ENCODE data around the gene DDO. TPM values are rescaled to one million over a fixed set of nuclear protein-coding genes. Genes with fewer than 3 reads are reported as not detected.

Gene DDO
- total RNA-seq, 4 donors from 2014 or later = 1.4 to 3.6 (median 2.3) TPM

DNA sequence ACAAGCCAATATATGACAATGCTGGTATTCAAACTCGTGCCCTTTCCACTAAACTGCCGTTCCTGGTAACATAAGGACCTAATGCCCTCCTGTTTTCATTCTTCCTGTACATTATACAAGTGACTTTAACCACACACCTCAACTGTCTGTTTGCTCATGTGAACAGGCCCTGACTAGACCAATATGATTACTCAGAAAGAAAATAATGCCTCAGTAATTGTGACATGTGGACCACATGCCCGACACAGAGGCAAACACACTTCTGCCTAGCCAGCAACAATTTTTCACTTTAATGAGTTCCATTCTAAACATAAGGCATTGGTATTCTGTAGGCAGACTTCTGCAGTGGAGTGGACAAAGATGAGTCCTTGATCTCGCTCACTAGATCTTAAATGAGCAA lies 31.0 kb upstream of the DDO start:
- H3K27me3 ChIP-seq = no peaks in the 10 kb centered on the region
- TF ChIP-seq POLR2AphosphoS5 (IDR thresholded peaks at IDR 0.05) (no peak), EP300 (IDR thresholded peaks at IDR 0.05) (no peak), POLR2A (IDR thresholded peaks at IDR 0.05) (no peak)
- TF ChIP-seq, protein P1, sequence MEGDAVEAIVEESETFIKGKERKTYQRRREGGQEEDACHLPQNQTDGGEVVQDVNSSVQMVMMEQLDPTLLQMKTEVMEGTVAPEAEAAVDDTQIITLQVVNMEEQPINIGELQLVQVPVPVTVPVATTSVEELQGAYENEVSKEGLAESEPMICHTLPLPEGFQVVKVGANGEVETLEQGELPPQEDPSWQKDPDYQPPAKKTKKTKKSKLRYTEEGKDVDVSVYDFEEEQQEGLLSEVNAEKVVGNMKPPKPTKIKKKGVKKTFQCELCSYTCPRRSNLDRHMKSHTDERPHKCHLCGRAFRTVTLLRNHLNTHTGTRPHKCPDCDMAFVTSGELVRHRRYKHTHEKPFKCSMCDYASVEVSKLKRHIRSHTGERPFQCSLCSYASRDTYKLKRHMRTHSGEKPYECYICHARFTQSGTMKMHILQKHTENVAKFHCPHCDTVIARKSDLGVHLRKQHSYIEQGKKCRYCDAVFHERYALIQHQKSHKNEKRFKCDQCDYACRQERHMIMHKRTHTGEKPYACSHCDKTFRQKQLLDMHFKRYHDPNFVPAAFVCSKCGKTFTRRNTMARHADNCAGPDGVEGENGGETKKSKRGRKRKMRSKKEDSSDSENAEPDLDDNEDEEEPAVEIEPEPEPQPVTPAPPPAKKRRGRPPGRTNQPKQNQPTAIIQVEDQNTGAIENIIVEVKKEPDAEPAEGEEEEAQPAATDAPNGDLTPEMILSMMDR (IDR thresholded peaks at IDR 0.05) = no peak
- H3K4me1 ChIP-seq = no peaks in the 10 kb centered on the region
- H3K27ac ChIP-seq = no peak overlapping the region
- no peaks in the 10 kb centered on the region for H3K9me3 ChIP-seq
- no peak overlapping the region for H3K4me3 ChIP-seq
- WGBS, 2 donors (ENCODE audit: low coverage in 1 of 2) = 63 to 65% methylated on average over 4 of the region's 4 CpGs
- no peak for ATAC-seq
- H3K36me3 ChIP-seq = no peaks in the 10 kb centered on the region

DNA sequence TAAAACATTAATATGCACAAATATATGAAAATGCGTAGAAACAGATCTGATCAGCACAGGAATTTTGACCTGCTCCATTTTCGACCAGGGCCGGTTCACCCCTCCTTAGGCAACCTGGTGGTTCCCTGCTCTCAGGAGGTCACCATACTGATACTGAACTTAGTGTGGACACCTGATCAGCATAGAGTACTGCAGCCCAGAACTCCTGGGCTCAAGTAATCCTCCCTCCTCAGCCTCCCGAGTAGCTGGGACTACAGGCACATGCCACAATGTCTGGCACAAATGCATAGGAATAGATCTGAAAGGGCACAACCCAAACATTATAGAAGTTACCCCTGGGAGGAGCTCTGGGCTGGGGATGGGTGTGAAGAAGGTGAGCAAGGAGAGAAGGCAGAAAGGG lies 24.7 kb upstream of the DDO start:
- no peak overlapping the region for H3K27ac ChIP-seq
- no peak for ATAC-seq
- no peak overlapping the region for H3K4me3 ChIP-seq
- H3K4me1 ChIP-seq = no peaks in the 10 kb centered on the region
- WGBS, 2 donors (ENCODE audit: low coverage in 1 of 2) = 77 to 86% methylated on average over 3 to 4 of the region's 4 CpGs
- H3K36me3 ChIP-seq = no peaks in the 10 kb centered on the region
- no peaks in the 10 kb centered on the region for H3K27me3 ChIP-seq
- TF ChIP-seq POLR2A (IDR thresholded peaks at IDR 0.05) = no peak
- no peak for TF ChIP-seq EP300 (IDR thresholded peaks at IDR 0.05)
- TF ChIP-seq, protein P1 (IDR thresholded peaks at IDR 0.05) = no peak
- TF ChIP-seq POLR2AphosphoS5 (IDR thresholded peaks at IDR 0.05) = no peak
- no peaks in the 10 kb centered on the region for H3K9me3 ChIP-seq

DNA sequence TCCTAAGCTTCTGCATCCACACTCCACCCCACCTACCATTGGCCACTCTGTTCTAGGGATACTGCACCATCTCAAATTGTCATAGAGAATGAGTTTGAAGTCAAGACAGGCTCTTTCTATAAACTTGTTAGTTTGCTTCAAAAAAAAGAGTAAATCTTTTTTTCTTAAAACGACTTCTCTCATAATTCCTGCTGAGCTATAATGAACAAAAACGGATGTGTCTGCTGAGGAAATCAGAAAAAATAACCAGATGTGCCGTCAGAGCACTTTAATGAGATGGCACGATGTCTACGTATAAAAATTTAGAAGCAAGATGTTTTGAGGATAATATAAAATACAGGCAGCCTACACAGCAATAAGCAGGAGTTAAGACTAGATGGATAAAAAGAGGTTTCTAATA lies 24.0 kb upstream of the DDO start:
- no peaks in the 10 kb centered on the region for H3K9me3 ChIP-seq
- H3K27me3 ChIP-seq = no peaks in the 10 kb centered on the region
- no peak for ATAC-seq
- H3K27ac ChIP-seq = no peak overlapping the region
- H3K36me3 ChIP-seq = no peaks in the 10 kb centered on the region
- 52 to 57% methylated on average over 5 of the region's 5 CpGs for WGBS, 2 donors (ENCODE audit: low coverage in 1 of 2)
- no peak for TF ChIP-seq POLR2AphosphoS5 (IDR thresholded peaks at IDR 0.05)
- no peak for TF ChIP-seq EP300 (IDR thresholded peaks at IDR 0.05)
- TF ChIP-seq POLR2A (IDR thresholded peaks at IDR 0.05) = no peak
- TF ChIP-seq, protein P1 (IDR thresholded peaks at IDR 0.05) = no peak
- H3K4me3 ChIP-seq = no peak overlapping the region
- no peaks in the 10 kb centered on the region for H3K4me1 ChIP-seq

DNA sequence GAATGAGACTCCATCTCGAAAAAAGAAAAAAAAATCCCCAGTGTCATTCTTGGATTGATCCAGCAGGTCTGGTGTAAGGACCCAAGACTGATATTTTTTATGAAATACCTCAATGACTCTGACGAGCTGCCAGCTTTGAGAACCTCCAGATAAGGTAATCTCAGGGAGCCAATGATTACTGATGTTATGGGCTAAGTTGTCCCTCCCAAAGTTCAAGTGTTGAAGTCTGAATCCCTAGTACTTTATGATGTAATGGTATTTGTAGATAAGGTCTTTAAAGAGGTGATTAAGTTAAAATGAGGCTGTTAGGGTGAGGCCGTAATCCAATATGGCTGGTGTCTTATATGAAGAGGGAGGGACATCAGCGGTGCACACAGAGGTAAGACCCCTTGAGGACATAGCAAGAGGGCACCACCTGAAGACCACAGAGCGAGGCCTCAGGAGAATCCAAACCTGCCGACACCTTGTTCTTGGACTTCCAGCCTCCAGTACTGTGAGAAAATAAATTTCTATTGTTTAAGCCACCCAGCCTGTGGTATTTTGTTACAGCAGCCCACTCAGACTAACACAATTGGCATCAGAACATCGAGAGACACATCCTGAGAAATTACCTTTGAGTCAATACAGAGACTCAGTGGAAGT lies 19.7 kb upstream of the DDO start:
- no peaks in the 10 kb centered on the region for H3K9me3 ChIP-seq
- WGBS, 2 donors (ENCODE audit: low coverage in 1 of 2) = 81 to 93% methylated on average over 6 to 7 of the region's 7 CpGs
- H3K4me1 ChIP-seq = no peaks in the 10 kb centered on the region
- TF ChIP-seq POLR2A (IDR thresholded peaks at IDR 0.05) (no peak), EP300 (IDR thresholded peaks at IDR 0.05) (no peak), POLR2AphosphoS5 (IDR thresholded peaks at IDR 0.05) (no peak)
- TF ChIP-seq, protein P1 (IDR thresholded peaks at IDR 0.05) = no peak
- H3K27ac ChIP-seq = no peak overlapping the region
- ATAC-seq = no peak
- H3K27me3 ChIP-seq = peaks cover 8% of the 10 kb centered on the region
- no peak overlapping the region for H3K4me3 ChIP-seq
- no peaks in the 10 kb centered on the region for H3K36me3 ChIP-seq

DNA sequence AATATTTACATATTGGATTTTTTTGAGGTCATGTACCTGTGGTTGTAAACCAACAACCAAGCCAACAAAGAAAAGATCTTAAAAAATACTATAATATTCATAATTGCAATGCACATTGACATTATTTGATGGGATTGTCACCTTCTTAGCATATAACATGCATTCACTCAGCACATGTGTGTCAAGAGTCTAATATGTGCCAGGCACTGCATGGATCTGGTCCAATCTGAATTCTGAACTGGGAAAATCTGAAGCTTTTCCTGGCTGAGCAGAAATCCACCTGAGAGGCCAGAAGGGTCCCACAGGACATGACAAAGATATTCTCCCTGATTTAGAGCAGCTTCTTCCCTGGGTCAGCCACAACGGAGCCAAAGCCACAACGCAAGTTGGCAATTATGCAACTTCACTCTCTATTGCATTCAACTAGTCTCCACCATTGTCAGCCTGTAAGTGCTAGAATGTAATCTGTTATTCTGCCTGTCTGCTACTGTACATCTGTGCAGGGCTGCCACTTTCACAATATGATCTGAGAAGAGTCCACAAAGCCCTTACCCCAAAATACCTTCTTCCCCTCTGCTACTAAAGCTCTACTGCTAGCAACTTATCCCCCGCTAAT lies 17.0 kb upstream of the DDO start:
- H3K4me1 ChIP-seq = no peaks in the 10 kb centered on the region
- no peaks in the 10 kb centered on the region for H3K36me3 ChIP-seq
- no peak for ATAC-seq
- WGBS, 2 donors (ENCODE audit: low coverage in 1 of 2) = 66 to 100% methylated on average over 1 to 3 of the region's 3 CpGs
- peaks cover 25% of the 10 kb centered on the region for H3K27me3 ChIP-seq
- TF ChIP-seq POLR2AphosphoS5 (IDR thresholded peaks at IDR 0.05) = no peak
- TF ChIP-seq EP300 (IDR thresholded peaks at IDR 0.05) = no peak
- TF ChIP-seq, protein P1 (IDR thresholded peaks at IDR 0.05) = no peak
- TF ChIP-seq POLR2A (IDR thresholded peaks at IDR 0.05) = no peak
- no peaks in the 10 kb centered on the region for H3K9me3 ChIP-seq
- H3K4me3 ChIP-seq = no peak overlapping the region
- H3K27ac ChIP-seq = no peak overlapping the region

Measured in gastroesophageal sphincter (tissue), 4 donors.